K562 treated with DMSO at 1 percent for 12 hours (cell line): ENCODE measurements around the gene LIG3. TPM values are rescaled to one million over a fixed set of nuclear protein-coding genes. Genes with fewer than 3 reads are reported as not detected.

Experiments
- total RNA-seq: library from RNA; unstranded; fragments of 300-600 nt; gene quantifications from 2 replicates; pipeline ENCODE4 v1.2.3, GENCODE V29; 2022; ENCODE audit not compliant: insufficient read depth

Gene LIG3
- total RNA-seq = 9.8 and 26.3 TPM in 2 replicates

DNA sequence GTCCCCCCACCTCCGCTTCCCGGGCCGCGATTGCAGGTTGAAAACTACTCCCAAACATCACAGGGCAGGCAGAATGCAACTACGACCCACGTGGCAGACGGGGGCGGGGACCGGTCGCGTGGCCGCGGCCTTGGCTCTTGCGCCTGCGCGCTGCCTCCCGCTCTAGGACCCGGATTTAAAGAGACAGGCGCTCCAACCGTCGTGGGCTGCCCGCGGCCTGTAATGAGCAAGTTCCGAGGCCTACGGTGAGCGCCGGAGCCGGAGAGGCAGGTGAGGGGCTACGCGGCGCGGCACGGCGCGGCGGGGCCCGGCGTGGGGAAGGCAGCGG is at the start of gene LIG3:
Gene LIG3 (plus strand): TSS at position 160 of the 328 bp plus-strand sequence. CDS start 2,494 bp downstream, outside the sequence.

DNA sequence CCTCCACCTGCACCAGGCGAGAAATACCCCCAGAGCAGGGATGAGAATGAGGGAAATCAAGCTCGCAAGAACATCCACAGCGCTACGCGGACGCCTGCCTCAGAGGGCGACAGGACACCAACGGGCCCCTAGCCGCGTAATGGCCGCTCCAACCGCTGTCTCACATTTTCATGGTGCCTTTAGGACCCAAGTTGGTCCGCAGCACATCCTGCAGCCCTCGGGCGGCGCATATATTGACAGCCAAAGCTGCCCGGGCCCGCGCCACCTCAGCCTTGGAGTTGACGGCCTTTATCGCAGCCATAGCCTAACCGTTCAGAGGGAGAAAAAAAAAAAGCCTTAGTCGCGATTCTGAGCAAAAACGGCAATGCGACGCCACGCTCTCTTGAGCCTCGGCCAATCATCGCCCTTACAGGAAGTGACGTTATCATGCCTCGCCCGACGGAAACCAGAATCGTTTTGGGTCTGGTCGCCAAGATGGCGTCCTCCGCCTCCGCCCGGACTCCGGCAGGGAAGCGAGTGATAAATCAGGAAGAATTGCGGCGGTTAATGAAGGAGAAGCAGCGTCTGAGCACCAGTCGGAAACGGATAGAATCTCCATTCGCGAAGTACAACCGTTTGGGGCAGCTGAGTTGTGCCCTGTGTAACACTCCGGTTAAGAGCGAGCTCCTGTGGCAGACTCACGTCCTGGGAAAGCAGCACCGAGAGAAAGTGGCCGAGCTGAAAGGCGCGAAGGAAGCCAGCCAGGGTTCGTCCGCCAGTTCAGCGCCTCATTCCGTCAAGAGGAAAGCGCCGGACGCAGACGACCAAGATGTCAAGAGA is 19.0 kb upstream of the LIG3 start, which contains the start of the genes CCT6B and ZNF830:
Gene CCT6B (minus strand): TSS at position 368 of the 819 bp plus-strand sequence. CDS start 67 bp downstream, at position 301.
Gene ZNF830 (plus strand): TSS at position 448 of the 819 bp plus-strand sequence. CDS start 27 bp downstream, at position 475.

Other genes with a start within 250 kb of the LIG3 start
- 0.90 and 3.9 TPM in 2 replicates for gene CCT6B, start 19.1 kb upstream of the LIG3 start, total RNA-seq
- 7.8 and 17.1 TPM in 2 replicates for gene ZNF830, start 19.0 kb upstream of the LIG3 start, total RNA-seq
- gene RFFL, start 83.2 kb downstream of the LIG3 start, total RNA-seq = 4.1 and 21.5 TPM in 2 replicates
- 7.4 and 10.8 TPM in 2 replicates for gene RAD51D, start 139.3 kb downstream of the LIG3 start, total RNA-seq
- not detected in 2 replicates for gene FNDC8, start 141.1 kb downstream of the LIG3 start, total RNA-seq
- 11.5 and 12.8 TPM in 2 replicates for gene NLE1, start 161.8 kb downstream of the LIG3 start, total RNA-seq
- gene UNC45B, start 167.3 kb downstream of the LIG3 start, total RNA-seq = not detected in 2 replicates
- not detected in 2 replicates for gene SLC35G3, start 213.9 kb downstream of the LIG3 start, total RNA-seq